GM12878 (cell line): ENCODE results near the gene ADAMTS2.

Experiments used
- CBX5 ChIP-seq: sonication (generic); IDR thresholded peaks from 2 replicates; pipeline ENCODE4 v1.6.1; 2016; ENCODE audit warnings: low read depth, moderate library complexity, mild to moderate bottlenecking, inconsistent platforms
- CTCF ChIP-seq, 3 experiments: IDR thresholded peaks in 2 of 3; conservative IDR thresholded peaks in 1 of 3; 2 replicates each; pipeline ENCODE4 v1.5.1; 2011; ENCODE audit warnings: low read depth in 3 of 3, low read length in 3 of 3, mild to moderate bottlenecking in 3 of 3, control low read depth in 2 of 3, moderate library complexity in 2 of 3, inconsistent platforms in 1 of 3, mixed read lengths in 1 of 3; ENCODE audit not compliant: control insufficient read depth in 2 of 3, insufficient read depth in 1 of 3; ENCODE audit errors: extremely low read depth in 1 of 3
- EP300 ChIP-seq, 2 experiments: fragments of 150-350 bp in 1 of 2; IDR thresholded peaks; 2 replicates each; pipeline ENCODE4 v1.6.1; 2011 to 2012; ENCODE audit warnings: low read depth in 2 of 2, low read length in 2 of 2, borderline replicate concordance in 1 of 2, improper control_type of control experiment in 1 of 2, inconsistent platforms in 1 of 2; ENCODE audit not compliant: control insufficient read depth in 1 of 2
- EZH2 ChIP-seq: IDR thresholded peaks from 2 replicates; pipeline ENCODE4 v1.6.1; 2012; ENCODE audit warnings: low read depth, mild to moderate bottlenecking, control low read depth, inconsistent platforms, low read length, borderline replicate concordance; ENCODE audit not compliant: control insufficient read depth
- JUND ChIP-seq: IDR thresholded peaks from 2 replicates; pipeline ENCODE4 v1.6.1; 2012; ENCODE audit warnings: low read depth, mild to moderate bottlenecking, low read length, improper control_type of control experiment, moderate library complexity
- NR2C1 ChIP-seq: fragments of 450-650 bp; IDR thresholded peaks from 2 replicates; pipeline ENCODE4 v1.6.1; 2017; ENCODE audit warnings: antibody characterized with exemption, mild to moderate bottlenecking, moderate library complexity
- NRF1 ChIP-seq: conservative IDR thresholded peaks from 2 replicates; pipeline ENCODE4 v1.6.1; 2011; ENCODE audit warnings: mild to moderate bottlenecking, low read depth, low read length, improper control_type of control experiment
- ZBED1 ChIP-seq: IDR thresholded peaks from 2 replicates; pipeline ENCODE4 v1.6.1; 2016; ENCODE audit warnings: borderline replicate concordance

- TF ChIP-seq NRF1 = no peak
- TF ChIP-seq CTCF (IDR thresholded peaks at IDR 0.05 in 2 of 3, conservative IDR thresholded peaks at IDR 0.05 in 1 of 3; ENCODE audit: control insufficient read depth in 2 of 3, extremely low read depth in 1 of 3, insufficient read depth in 1 of 3, low read depth in 3 of 3, low read length in 3 of 3) = no peak
- no peak for TF ChIP-seq JUND
- no peak for TF ChIP-seq EP300 (IDR thresholded peaks at IDR 0.05; ENCODE audit: borderline replicate concordance in 1 of 2, control insufficient read depth in 1 of 2, low read depth in 2 of 2, low read length in 2 of 2)
- TF ChIP-seq EZH2 = no peak
- TF ChIP-seq CBX5 = no peak
- no peak for TF ChIP-seq ZBED1
- TF ChIP-seq NR2C1 = no peak
Observed at GRCh38 chr5:179348843-179349242, 3.6 kb upstream of the ADAMTS2 start.
